Adrenal gland (tissue), 5 donors: ENCODE data around the gene KIF5C.

Source experiments
- CTCF ChIP-seq, 6 experiments: fragments of 450-650 bp in 4 of 6; fragments of 200-600 bp in 2 of 6; sonication (generic) in 1 of 6; IDR thresholded peaks; 1 replicate in 5 of 6; 2 replicates in 1 of 6; pipeline versions ENCODE4 v1.5.1 to v1.8.0; 2016 to 2021; ENCODE audit warnings: antibody characterized with exemption in 6 of 6, mild to moderate bottlenecking in 2 of 6, moderate library complexity in 1 of 6
- POLR2A ChIP-seq, 2 donors: fragments of 450-650 bp; IDR thresholded peaks; one replicate each; pipeline ENCODE4 v1.6.1; 2017; ENCODE audit warnings: antibody characterized with exemption in 2 of 2, mild to moderate bottlenecking in 2 of 2, moderate library complexity in 1 of 2
- donor health status: DM: no; HTN: no; CAD: no.

GRCh38 chr2:149039213-149039724 is 164.2 kb downstream of the KIF5C start:
- TF ChIP-seq CTCF (IDR thresholded peaks at IDR 0.05) = no peak
- TF ChIP-seq POLR2A (IDR thresholded peaks at IDR 0.05) = no peak
